PFSK-1 (cell line): ENCODE results near the gene DYNC2H1.

Experiments used
- FOXP2 ChIP-seq: optimal IDR thresholded peaks from 2 replicates; pipeline ENCODE3; 2011; ENCODE audit warnings: borderline replicate concordance, control low read depth, inconsistent platforms; ENCODE audit not compliant: insufficient read depth; ENCODE audit errors: extremely low read length, extremely low read depth
- POLR2AphosphoS5 ChIP-seq: IDR thresholded peaks from 2 replicates; pipeline ENCODE4 v1.6.1; 2012; ENCODE audit warnings: low read depth, mild to moderate bottlenecking, control low read depth, low read length, moderate library complexity
- REST ChIP-seq, 2 experiments: IDR thresholded peaks; 2 replicates each; pipeline versions ENCODE4 v1.6.1 to v1.8.0; 2011 to 2012; ENCODE audit warnings: low read depth in 2 of 2, low read length in 2 of 2, control low read depth in 1 of 2, inconsistent platforms in 1 of 2, mild to moderate bottlenecking in 1 of 2, moderate library complexity in 1 of 2; ENCODE audit not compliant: insufficient read depth in 1 of 2
- SIN3A ChIP-seq: IDR thresholded peaks from 2 replicates; pipeline ENCODE4 v1.6.1; 2012; ENCODE audit warnings: mild to moderate bottlenecking, low read length, moderate library complexity, borderline replicate concordance; ENCODE audit not compliant: insufficient read depth
- TAF1 ChIP-seq: IDR thresholded peaks from 2 replicates; pipeline ENCODE4 v1.6.1; 2012; ENCODE audit warnings: low read length, control low read depth, borderline replicate concordance; ENCODE audit not compliant: insufficient read depth

Gene DYNC2H1

GRCh38 chr11:103071008-103071407 is 38.2 kb upstream of the DYNC2H1 start:
- TF ChIP-seq POLR2AphosphoS5 (no peak), TAF1 (no peak), SIN3A (no peak), FOXP2 (no peak), REST (IDR thresholded peaks at IDR 0.05; ENCODE audit: insufficient read depth in 1 of 2, low read depth in 2 of 2, low read length in 2 of 2) (no peak)

- no peak for TF ChIP-seq POLR2AphosphoS5
- no peak for TF ChIP-seq SIN3A
- TF ChIP-seq REST (IDR thresholded peaks at IDR 0.05; ENCODE audit: insufficient read depth in 1 of 2, low read depth in 2 of 2, low read length in 2 of 2), result no peak
- TF ChIP-seq FOXP2, result no peak
- TF ChIP-seq TAF1, result no peak
Observed at GRCh38 chr11:103076361-103076760, 32.9 kb upstream of the DYNC2H1 start.

DNA sequence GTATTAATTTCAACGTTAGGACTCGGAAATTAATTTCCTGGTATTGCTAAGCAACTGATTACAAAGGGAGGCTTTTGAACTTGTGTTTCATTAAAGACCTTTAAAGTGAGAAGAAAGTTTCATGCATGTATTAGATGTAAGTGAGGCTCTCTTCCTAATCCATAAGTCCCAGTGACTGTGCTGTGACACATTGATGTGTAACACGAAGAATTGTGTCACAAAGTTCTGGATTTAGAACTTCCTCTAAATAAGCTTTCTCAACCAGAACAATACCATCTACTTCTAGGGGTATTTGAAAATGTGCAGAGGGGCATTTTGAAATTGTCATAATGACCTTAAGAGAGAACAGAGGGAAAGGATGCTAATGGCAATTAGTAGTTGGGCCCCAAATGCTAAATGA is 31.7 kb upstream of the DYNC2H1 start:
- TF ChIP-seq FOXP2, result no peak
- no peak for TF ChIP-seq TAF1
- no peak for TF ChIP-seq REST (IDR thresholded peaks at IDR 0.05; ENCODE audit: insufficient read depth in 1 of 2, low read depth in 2 of 2, low read length in 2 of 2)
- no peak for TF ChIP-seq SIN3A
- no peak for TF ChIP-seq POLR2AphosphoS5

DNA sequence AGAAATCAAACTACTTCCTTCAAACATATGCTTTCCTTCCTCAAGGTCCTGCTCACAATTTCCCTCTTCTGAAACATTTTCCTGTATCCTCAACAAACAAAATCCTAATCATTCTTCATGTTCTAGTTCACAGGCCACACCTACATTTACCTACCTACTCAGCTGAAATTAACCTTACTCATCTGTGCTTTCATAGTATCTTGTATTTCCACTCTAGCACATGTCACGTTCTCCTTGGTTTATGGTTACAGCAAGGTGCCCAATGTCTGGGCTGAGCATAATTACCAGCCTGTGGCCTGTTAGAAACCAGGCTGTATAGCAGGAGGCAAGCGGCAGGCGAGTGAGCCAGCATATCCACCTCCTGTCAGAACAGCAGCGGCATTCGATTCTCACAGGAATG is 30.5 kb upstream of the DYNC2H1 start:
- no peak for TF ChIP-seq REST (IDR thresholded peaks at IDR 0.05; ENCODE audit: insufficient read depth in 1 of 2, low read depth in 2 of 2, low read length in 2 of 2)
- TF ChIP-seq FOXP2, result no peak
- no peak for TF ChIP-seq POLR2AphosphoS5
- TF ChIP-seq TAF1, result no peak
- TF ChIP-seq SIN3A, result no peak

DNA sequence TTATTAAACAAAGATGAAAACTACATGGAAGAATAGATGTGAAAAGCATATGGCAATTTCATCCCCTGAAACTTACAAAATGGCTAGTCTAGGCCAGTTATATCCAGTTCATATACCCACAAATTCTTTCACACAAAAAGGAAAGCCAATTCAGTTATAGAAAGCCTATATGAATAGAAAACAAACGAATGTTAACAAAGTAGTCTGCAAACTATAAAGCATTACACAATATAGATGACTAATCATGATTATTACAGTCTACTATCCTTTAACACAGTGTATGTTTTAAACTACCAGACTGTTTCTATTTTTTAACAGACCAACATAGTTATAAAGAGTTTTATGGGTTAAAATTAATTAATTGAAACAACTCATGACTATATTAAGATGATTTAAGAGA is 29.4 kb upstream of the DYNC2H1 start:
- no peak for TF ChIP-seq SIN3A
- no peak for TF ChIP-seq REST (IDR thresholded peaks at IDR 0.05; ENCODE audit: insufficient read depth in 1 of 2, low read depth in 2 of 2, low read length in 2 of 2)
- no peak for TF ChIP-seq TAF1
